HTR-8/SVneo (cell line): Measurements from ENCODE around the gene CSTF3.
"Not testable (repeated sequence)": the region's sequence is repeated elsewhere in the genome, so short reads cannot be mapped to it uniquely, and the experiment has no call there.

Source experiments
- DNase-seq: peaks from one replicate; pipeline ENCODE4 v3.0.0; 2011; ENCODE audit warnings: low spot score, mixed read lengths; ENCODE audit not compliant: insufficient read length
- FAIRE-seq: peaks from 2 replicates; lab custom pipeline; 2011; peaks lifted over from hg19 to GRCh38; lab: Jason Lieb, UNC

Gene CSTF3

DNA sequence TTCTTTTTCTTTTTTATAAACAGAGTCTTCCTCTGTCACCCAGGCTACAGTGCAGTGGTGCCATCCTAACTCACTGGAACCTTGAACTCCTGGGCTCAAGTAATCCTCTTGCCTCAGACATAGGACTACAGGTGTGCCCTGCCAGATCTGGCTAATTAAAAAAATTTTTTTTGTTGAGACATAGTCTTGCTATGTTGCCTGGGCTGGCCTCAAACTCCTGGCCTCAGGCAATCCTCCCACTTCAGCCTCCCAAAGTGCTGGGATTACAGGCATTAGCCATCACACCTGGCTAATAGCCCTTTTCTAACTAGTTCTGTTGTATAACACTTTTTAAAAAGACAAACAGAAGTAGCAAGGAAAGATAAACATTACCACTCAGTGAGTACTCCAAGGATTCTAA lies 57.4 kb downstream of the CSTF3 start:
- FAIRE-seq, result no peak
- no peak for DNase-seq

DNA sequence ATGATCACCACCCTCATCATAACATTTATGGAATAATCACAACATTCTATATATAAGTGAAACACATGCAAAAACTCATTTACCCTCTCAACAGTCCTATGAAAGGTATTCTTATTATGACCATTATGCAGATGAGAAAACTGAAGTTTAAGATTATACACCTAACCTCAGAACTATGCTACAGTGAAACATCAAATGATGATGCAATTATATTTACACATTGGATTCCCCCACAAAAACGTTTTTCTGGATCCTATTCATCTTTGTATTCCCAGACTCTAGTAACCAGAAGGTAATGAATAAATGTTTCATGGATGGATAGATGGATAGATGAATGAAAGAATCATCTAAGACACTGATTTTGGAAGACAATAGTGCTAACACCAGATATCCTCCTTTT lies 67.1 kb downstream of the CSTF3 start:
- DNase-seq (no peak), FAIRE-seq (no peak)

DNA sequence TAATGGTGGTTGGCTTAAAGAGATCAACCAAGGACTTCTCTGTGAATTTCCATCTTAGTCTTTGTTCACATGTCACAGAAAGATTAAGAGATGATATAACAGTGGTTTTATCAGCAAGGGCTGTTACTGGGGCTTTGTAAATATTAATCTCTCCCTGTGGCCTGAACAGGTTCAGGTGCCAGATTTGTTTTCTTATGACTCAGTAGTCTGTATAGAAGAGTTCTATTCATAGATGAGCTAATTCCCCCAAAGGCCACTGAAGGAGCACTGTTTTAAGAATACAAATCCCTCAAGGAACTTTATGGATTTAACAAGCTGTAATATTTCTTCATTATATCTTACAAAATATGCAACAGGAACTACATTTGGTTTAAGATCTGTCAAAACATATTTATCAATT lies 71.5 kb downstream of the CSTF3 start:
- DNase-seq (no peak), FAIRE-seq (no peak)

DNA sequence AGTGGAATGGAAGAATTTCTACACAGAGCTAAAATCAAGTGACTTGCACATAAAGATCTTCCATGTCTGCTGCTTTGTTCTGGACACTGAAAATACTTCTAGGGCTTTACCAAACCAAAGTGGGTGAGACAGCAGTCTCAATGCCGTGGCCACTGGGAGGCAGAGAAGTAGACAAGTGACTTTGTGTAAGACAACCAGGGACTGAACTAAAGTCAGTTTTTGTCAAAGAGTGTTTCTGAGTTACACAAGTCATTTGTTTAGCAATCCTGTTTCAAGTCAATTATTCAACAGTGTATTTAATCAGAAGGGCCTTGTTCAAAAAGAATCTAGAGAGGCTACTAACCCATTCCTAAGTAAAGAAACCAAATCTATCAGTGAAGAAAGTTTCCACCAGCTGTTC lies 75.3 kb downstream of the CSTF3 start:
- DNase-seq (no peak), FAIRE-seq (no peak)

DNA sequence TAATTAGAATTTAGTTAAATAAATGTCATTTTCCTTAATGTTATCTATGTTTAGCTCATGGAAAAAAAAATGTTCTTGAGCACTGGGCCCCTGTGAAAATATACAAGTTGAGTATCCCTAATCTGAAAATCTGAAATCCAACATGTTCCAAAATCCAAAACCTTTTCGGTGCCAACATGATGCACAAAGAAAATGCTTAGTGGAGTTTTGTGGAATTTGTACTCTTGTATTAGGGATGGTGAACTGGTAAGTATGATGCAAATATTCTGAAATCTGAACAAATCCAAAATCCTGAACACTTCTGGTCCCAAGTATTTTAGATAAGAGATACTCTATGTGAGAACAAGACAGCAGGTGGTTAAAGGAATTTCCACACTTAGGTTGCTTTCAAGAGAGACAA lies 77.4 kb downstream of the CSTF3 start:
- no peak for DNase-seq
- FAIRE-seq, result no peak

DNA sequence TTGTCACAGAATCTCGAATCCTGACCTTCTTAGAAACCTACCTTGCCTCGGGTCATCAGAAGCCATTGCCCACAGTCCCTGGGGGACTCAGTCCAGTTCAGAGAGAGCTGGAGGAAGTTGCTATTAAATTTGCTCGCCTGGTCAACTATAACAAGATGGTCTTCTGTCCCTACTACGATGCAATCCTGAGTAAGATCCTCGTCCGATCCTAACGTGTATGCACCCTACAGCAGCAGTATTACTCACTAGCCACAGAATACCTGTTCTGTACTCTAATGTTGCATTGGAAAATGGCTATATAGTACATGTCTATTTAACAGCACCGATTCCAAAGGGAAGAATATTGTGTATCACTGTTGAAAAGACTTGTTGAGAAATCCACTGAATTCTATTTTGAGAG lies 88.8 kb downstream of the CSTF3 start:
- DNase-seq (no peak), FAIRE-seq (peak; percentile 28)

DNA sequence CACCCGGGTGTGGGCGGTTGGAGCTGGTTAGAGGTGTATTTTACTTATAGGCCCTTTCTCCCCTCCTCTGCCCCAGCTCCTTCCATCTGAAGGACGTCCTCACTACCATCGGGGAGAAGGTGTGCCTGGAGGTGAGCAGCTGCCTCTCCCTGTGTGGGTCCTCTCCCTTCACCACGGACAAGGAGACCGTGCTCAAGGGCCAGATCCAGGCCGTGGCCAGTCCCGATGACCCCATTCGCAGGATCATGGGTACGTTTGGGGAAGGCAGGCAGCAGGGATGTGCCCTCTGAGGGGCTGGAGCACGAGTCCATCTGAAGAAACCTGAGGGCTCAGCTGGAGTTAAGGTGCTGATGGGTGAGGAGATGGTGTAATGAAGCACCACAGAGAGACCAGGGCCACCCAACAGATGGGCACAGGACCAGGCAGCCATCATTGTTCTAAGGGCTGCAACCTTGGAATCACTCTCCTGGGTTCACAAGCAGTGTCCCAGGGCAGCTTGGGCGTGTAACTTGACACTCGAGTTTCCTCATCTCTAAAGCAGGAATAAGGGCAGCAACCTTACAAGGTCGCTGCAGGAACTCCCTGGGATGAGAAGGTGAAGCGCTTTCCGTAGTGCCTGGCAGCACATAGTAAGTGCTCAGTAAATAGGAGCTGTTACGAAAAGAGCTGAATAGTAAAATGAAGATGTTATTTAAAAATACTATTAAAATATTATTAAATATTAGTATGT lies 92.5 kb downstream of the CSTF3 start:
- FAIRE-seq (no peak), DNase-seq (no peak)

DNA sequence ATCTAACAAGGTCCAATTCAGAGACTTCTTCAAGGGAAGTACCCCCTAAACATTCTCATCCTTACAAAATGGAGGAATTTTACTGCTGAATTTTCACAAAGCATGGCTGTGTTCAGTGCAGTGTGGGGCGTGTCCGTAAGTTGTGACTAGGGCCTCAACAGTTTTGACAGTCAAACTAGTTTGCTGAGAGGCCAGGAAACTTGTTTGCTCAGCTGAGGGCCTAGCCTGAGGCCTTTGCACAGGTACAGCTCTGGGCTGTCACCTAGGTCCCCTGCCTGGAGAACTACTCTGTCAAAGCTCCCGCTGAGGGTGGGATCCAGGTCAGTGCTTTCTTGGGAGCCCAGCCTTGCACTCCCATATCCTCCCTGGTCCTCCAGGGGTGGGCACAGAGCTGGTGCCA lies 94.0 kb downstream of the CSTF3 start:
- FAIRE-seq (no peak), DNase-seq (no peak)

DNA sequence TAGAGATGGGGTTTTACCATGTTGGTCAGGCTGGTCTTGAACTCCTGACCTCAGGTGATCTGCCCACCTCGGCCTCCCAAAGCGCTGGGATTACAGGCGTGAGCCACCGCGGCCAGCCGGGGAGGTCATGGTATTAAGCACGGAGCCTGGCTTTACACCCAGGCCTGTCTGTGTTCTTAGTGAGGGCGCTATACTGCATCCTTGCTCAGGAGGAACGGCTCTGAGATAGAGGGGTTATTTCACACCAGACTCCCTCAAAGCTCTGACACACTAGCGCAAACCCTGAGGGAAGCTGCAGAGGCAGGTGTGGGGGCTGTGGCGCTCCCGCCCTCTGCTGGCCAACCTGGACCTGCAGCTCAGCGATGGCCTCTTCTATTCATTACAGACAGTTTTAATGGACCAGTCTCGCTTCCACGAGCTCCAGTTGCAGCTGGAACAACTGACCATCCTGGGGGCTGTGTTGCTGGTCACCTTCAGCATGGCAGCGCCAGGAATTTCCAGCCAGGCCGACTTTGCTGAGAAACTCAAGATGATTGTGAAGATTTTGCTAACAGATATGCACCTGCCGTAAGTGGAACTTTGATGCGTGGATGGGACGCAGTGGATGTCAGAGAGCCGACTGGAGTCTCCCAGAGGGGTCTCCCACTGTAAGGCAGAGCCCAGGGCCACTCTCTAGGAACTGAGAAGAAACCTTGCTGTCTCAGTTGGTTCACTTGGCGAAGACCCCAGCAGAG lies 95.7 kb downstream of the CSTF3 start:
- no peak for FAIRE-seq
- DNase-seq, result peak; percentile 73

DNA sequence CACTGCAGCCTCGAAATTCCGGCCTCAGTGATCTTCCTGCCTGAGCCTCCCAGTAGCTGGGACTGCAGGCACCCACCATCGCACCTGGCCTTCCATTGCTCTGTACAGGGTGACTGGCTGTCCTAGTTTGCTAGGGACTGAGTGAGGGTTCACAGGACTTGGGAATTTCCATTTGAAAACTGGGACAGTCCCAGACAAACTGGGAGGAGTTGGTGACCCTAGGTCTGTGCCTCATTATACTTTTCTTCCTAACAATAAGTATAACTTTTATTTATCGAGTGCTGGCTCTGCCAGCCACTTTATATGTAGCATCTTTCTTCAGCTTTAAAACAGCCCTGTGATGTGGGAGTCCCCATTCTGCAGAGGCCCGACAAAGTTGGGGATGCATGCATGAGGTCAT lies 96.4 kb downstream of the CSTF3 start:
- DNase-seq (no peak), FAIRE-seq (no peak)

DNA sequence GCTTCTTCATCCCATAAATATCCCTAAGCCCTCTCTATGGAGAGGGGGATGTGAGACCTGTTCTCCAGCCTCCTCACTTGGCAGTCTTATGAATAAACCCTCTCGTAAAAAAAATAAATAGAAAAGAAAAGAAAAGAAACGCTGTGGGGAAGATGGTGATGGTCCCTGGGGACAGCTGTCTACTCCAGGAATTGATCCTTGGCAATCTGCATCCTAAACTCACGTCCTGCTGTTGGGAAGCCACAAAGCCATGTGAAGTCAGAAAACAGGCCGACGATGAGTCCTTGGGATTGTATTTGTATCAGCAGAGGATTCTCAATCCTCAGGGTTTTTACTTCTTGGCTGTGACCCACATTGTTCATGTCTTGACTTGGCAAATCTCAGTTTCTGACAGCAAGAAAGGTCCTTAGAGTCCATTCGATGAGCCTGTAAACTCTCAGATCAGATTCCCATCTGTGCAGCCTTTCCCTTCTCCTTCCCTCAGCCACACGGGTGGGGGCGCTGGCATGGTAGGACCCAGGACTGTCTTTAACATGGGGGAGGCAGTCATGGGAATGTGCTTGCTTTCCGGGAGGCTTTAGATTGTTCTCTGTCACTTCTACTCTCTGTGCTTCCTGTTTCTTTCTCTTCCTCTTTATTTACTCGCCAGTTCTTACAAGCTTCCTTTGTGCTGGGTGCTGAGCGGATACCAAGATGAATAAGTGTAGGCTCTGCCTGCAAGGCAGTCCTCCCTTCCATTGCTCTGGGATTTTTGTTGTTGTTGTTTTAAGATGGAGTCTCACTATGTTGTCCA lies 97.1 kb downstream of the CSTF3 start:
- DNase-seq, result no peak
- FAIRE-seq, result no peak

DNA sequence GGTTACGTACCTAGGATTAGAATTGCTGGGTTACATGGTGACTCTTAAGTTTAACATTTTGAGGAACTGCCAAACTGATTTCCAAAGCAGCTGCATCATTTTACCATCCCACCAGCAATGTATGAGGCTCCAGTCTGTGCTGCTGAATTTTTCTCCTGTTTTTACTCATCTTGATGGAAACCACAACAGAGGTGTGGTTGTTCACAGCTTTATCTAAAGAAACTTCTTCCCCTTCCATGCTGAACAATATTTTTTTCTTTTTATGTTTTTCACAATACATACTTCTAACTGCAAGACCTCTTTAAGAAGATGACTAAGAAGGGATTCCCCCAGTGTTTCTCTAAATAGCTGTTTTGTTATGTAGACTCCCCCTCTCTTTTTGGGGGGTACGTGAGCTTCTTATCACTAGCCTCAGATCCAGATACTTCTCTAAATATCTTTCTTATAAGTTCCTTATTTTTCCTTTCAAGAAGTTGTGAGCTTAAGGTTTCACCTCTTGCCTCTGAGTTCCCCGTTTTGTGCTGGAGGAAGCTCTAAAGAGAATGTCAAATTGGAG lies 97.9 kb downstream of the CSTF3 start:
- DNase-seq (no peak), FAIRE-seq (no peak)

DNA sequence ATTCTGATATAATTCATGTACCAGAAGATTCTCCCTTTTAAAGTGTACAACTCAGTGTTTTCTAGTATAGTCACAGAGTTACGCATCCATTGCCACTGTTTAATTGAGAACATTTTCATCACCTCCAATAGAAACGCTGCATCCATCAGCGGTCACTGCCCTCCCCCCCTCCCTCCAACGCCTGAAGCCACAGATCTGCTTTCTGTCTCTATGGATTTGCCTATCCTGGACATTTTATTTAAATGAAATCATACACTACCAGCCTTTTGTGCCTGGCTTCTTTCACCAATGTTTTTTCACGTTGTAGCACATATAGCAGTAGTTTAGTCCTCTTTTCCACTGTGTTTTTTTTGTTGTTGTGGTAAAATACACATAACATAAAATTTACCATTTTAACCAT lies 99.1 kb downstream of the CSTF3 start:
- no peak for DNase-seq
- no peak for FAIRE-seq

DNA sequence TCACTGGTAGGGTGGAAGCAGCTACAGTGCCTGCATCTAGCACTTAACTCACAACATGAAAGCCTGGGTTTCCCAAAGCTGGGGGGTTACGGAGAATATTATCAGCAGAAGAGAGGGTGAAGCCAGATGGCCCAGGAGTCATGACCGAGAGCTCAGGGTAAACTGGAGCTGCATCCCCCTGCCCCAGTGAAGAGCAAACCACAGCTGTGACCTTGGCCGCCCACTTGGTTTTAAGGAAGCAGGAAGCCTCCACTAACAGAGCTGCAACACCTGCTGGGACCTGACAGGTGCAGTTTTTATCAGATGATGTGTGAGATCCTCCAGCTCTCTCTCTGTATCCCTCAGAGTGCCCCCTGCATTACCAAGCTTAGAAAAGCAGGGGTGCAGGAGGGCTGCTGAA lies 101.0 kb downstream of the CSTF3 start:
- DNase-seq (no peak), FAIRE-seq (no peak)

DNA sequence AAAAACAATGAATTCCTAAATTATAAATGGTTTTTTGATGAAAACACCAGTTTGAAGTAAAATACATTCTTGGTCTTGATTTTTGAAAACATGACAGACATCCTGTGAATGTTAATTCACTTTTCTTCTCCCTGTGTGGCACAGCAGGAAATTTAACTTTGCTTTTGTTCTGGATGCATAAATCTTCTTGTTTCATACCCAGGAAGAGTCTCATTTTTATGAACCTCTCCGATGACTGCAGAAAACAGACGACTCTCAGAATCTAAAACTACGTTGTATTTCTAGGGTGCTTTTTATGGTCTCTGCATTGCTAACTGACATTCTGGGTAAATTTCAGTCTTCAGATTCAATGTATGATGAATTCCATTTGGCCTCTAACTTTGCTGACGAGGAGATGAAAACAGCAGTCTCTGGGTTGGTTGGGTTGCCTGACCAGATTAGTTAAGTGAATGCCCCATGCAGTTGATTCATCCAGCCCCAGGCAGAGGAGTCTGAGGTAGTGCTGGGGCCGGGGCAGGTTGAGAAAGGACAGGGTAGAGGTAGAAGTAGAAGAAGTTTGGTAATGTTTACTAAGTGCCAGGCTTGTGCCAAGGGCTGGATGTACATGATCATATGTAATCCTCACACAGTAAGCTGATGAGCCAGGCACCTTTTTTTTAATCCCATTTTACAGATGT lies 101.8 kb downstream of the CSTF3 start:
- FAIRE-seq (no peak), DNase-seq (no peak)

DNA sequence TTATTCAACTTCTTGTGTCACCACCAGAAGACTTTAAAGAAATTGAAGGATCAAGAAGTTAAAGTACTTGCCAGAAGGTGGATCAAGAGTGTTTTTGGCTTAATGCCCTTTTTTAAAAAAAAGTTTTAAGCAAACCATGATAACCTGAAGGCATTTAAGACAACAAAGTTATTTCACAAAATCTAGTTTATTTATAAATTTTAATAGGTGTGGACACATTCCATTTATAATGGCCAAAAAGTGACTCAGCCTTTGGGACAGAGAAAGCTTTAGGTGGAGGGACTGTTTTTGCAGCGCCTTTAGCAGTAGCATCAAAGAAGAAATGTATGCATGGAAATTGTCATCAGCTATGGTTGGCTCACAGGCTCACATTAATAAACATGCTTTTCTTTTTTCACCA lies 104.0 kb downstream of the CSTF3 start:
- no peak for FAIRE-seq
- no peak for DNase-seq

DNA sequence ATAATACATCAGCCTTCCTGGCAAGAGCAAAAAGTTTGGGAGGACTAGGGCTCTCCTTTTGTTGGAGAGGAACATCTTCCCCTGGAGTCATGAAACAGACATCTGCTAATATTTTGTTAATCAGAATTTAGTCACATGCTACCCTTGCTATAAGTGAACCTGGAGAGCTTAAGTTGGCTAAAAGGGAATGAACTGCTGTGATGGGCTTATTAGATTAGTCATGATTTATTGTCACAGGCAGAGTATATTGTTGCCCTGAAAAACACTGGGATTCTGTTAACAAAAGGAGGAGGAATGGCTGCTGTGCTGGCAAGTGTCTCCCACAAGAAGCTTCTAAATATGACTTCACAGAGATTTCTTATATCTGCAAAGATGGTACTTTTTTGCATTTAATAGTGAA lies 105.9 kb downstream of the CSTF3 start:
- FAIRE-seq, result no peak
- no peak for DNase-seq

DNA sequence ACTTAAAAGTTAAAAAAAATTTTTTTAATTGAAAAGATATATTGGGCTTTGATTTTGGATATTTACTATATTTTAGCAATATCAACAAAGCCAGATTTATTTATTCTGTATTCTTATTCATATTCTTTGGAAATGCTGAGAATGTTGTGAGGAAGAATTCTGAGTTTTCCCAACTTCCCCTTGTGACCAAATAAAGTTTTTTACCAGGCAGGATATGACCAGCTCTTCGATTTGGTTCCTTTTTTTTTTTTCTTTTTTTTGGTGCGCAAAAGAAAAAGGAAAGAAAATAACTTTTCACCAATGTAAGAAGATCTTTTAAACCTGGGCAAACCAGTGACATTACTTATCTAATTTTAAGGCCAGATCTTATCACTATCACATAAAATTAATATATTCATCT lies 109.0 kb downstream of the CSTF3 start:
- no peak for DNase-seq
- FAIRE-seq, result no peak

DNA sequence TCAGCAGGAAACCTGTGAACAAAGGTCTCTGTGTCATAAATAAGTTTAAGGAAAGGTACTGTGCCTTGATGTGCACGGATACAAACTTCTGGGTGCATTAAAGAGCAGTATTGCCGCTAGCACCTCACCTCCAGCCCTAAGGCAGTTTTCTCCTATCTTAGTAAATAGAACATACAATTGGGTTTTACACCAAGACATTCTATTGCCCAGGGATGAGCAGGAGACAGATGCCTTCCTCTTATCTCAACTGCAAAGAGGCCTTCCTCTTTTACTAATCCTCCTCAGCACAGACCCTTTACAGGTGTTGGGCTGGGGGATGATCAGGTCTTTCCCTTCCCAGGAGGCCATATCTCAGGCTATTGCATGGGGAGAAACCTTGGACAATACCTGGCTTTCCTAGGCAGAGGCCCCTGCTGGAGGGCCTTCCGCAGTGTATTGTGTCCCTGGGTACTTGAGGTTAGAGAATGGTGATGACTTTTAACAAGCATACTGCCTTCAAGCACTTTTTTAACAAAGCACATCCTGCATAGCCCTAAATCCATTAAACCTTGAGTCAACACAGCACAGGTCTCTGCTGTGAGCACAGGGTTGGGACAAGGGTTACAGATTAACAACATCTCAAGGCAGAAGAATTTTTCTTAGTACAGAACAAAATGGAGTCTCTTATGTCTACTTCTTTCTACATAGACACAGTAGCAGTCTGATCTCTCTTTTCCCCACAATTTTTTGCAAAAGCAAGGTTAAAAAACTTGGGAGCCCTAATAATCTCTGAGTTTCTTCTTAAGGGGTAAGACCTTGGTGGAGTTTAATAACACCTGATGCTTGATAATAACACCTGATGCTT lies 111.5 kb downstream of the CSTF3 start:
- not testable (repeated sequence) for FAIRE-seq, DNase-seq
